GM10248 (cell line): Measurements from ENCODE around the gene C4orf51.

Experiments used
- CTCF ChIA-PET: fragments of 300-600 bp; sonication (Branson Sonifier 250); formaldehyde crosslinking; extraction: SDS; loops from one replicate; lab custom pipeline; 2021; ENCODE audit warnings: antibody characterized with exemption; lab: Yijun Ruan, JAX
- POLR2A ChIA-PET: fragments of 350-650 bp; sonication (Branson Sonifier 250); formaldehyde crosslinking; extraction: SDS; loops from one replicate; lab custom pipeline; 2020; ENCODE audit warnings: antibody characterized with exemption; lab: Yijun Ruan, JAX
- DNase-seq: peaks from one replicate; pipeline ENCODE4 v3.0.0; 2012; ENCODE audit errors: extremely low spot score
- TF ChIP-seq, protein P1 (sequence below): IDR thresholded peaks from 2 replicates; pipeline ENCODE4 v1.5.1; 2012; ENCODE audit warnings: mild to moderate bottlenecking, low read depth; ENCODE audit errors: extremely low read depth, missing control alignments, control extremely low read depth

The C4orf51 gene

DNA sequence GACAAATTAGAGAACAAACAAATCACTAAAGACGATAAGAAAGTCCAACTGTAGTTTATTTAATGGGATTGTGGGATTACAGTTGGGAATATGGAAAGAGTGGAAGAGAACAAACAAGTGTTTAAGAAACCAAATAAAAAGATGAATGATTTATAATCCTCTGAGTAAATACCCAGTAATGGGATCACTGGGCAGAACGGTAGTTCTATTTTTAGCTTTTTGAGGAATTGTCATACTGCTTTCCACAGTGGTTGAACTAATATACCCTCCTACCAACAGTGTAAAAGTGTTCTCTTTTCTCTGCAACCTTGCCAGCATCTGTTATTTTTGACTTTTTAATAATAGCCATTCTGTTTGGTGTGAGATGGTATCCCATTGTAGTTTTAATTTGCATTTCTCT lies 15.0 kb downstream of the C4orf51 start:
- POLR2A ChIA-PET, result no interaction called here
- DNase-seq, result no peak
- CTCF ChIA-PET, result interaction anchor here (1.1 kb wide), 1 partner anchor 38 kb away, joined by 3 read pairs; no protein-coding TSS in a partner anchor
- TF ChIP-seq, protein P1, sequence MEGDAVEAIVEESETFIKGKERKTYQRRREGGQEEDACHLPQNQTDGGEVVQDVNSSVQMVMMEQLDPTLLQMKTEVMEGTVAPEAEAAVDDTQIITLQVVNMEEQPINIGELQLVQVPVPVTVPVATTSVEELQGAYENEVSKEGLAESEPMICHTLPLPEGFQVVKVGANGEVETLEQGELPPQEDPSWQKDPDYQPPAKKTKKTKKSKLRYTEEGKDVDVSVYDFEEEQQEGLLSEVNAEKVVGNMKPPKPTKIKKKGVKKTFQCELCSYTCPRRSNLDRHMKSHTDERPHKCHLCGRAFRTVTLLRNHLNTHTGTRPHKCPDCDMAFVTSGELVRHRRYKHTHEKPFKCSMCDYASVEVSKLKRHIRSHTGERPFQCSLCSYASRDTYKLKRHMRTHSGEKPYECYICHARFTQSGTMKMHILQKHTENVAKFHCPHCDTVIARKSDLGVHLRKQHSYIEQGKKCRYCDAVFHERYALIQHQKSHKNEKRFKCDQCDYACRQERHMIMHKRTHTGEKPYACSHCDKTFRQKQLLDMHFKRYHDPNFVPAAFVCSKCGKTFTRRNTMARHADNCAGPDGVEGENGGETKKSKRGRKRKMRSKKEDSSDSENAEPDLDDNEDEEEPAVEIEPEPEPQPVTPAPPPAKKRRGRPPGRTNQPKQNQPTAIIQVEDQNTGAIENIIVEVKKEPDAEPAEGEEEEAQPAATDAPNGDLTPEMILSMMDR, result no peak

DNA sequence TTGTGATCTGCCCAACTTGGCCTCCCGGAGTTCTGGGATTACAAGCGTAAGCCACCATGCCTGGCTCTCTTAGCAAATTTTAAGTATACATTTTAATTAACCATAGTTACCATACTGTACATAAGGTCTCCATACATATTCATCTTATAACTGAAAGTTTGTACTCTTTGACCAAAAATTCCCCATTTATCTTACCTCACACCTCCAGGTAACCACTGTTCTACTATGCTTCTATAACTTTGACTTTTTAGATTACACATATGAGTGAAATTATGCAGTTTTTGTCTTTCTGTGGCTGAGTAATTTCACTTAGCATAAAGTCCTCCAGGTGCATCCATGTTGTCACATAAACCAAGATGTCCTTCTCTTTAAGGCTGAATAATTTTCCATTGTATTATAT lies 17.4 kb downstream of the C4orf51 start:
- TF ChIP-seq, protein P1, result no peak
- DNase-seq, result no peak
- ChIA-PET POLR2A (no interaction called here), CTCF (interaction anchor here (2.0 kb wide), 1 partner anchor 13 kb away, joined by 4 read pairs; no protein-coding TSS in a partner anchor)

DNA sequence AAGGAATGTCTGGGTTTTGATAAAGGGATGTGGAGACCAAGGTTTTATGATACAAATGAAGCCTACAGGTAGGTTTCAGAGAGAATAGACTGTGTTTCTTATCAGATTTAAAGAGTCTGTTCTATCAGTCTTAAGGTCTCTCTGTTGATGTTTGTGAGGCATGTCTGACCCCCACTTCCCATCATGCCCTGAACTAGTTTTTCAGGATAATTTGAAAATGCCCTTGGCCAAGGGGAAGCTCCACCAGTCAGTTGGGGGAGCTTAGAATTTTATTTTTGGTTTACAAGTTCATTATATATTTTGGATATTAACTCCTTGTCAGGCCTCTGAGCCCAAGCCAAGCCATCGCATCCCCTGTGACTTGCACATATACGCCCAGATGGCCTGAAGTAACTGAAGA lies 18.6 kb downstream of the C4orf51 start:
- no peak for DNase-seq
- POLR2A ChIA-PET, result no interaction called here
- CTCF ChIA-PET, result interaction anchor here (2.0 kb wide), 1 partner anchor 12 kb away, joined by 4 read pairs; no protein-coding TSS in a partner anchor
- TF ChIP-seq, protein P1, result no peak

- no peak for DNase-seq
- POLR2A ChIA-PET, result no interaction called here
- CTCF ChIA-PET, result no interaction called here
- TF ChIP-seq, protein P1, result no peak
These were observed 24.0 kb downstream of the C4orf51 start for GRCh38 chr4:145703850-145704497.

- TF ChIP-seq, protein P1, result no peak
- no peak for DNase-seq
- ChIA-PET CTCF (interaction anchor here (1.0 to 2.3 kb wide), 3 partner anchors 14 to 100 kb away, joined by 3 to 6 read pairs (median 3); no protein-coding TSS in a partner anchor), POLR2A (no interaction called here)
These were observed 29.4 kb downstream of the C4orf51 start for GRCh38 chr4:145709336-145709735.

- TF ChIP-seq, protein P1, result no peak
- no peak for DNase-seq
- POLR2A ChIA-PET, result no interaction called here
- CTCF ChIA-PET, result interaction anchor here (1.0 to 2.3 kb wide), 4 partner anchors 12 to 100 kb away, joined by 3 to 6 read pairs (median 4); no protein-coding TSS in a partner anchor
These were observed 29.9 kb downstream of the C4orf51 start for GRCh38 chr4:145709843-145710242.
